HuH-7.5 (cell line): Measurements from ENCODE around the gene CYSTM1.

Source experiments
- DNase-seq: peaks from one replicate; pipeline ENCODE4 v3.0.0; 2011; ENCODE audit warnings: low spot score

The CYSTM1 gene

DNA sequence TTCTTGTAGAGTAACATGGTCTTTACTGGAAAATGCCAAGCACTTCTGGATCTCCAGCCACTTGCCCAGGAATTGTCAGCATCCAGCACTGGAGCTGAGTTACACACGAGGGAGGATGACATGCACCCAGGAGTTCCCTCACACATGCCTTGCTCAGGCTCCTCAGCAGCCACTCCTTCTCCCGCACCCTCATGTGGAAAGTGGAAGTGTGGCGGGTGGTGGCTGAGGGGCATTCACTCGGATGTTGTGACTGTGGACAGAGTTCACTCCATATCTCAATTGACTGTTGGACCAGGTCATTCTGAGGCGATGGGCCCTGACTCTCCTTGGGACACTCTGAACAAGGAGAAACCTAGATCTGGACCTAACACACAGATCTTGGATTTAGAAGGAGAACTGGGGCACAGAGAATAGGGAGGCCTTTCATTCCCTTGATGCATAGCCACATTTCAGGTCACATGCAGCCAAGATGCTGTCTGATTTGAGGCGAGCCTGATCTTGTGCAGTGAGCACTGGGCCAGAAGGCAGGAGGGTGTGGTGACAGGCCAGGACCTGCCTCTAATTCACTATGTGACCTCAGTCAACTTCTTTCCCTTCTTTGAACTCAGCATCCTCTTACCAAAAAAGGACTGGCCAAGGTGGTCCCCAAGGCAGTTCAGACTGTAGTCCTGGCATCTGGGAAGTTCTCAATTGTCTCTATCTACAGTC lies 62.1 kb downstream of the CYSTM1 start:
- DNase-seq, result no peak

DNA sequence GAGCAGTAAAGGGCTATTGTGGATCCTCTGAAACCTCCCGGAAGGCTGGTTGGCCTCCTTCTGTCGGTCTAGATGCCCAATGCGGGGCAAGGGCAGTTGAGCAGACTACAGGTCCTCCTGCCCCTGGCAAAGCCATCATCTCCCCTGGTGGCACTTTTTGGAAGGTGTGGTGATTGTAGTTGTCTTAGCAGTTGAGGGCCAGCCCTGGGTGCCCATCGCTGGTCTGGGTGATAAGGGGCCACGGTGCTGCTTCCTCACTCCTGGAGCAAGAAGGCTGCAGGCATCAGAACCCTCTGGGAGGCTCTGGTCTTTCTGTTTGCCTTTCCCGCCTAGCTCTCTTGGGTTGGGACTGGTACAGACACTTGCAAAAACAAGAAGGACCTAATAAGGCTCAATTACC lies 63.8 kb downstream of the CYSTM1 start:
- no peak for DNase-seq

DNA sequence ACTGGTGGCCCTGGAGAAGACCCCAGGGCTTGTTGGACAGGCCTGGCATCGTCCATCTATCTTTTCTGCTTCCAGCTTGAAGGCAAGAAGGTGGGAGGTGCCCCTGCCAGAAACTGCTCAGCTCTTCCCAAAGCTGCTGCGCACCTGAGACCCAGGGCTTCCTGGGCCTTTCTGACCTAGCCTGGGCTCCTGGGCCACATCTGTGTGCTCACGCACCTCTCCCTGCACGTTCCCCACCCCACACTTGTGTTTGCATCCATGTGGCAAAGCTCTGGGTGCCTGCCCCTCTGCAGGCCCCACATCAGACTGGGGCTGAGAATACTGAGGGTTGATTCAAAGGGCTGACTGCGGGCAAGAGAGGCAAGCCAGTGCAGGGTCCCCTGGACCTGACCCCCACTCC lies 64.5 kb downstream of the CYSTM1 start:
- no peak for DNase-seq

DNA sequence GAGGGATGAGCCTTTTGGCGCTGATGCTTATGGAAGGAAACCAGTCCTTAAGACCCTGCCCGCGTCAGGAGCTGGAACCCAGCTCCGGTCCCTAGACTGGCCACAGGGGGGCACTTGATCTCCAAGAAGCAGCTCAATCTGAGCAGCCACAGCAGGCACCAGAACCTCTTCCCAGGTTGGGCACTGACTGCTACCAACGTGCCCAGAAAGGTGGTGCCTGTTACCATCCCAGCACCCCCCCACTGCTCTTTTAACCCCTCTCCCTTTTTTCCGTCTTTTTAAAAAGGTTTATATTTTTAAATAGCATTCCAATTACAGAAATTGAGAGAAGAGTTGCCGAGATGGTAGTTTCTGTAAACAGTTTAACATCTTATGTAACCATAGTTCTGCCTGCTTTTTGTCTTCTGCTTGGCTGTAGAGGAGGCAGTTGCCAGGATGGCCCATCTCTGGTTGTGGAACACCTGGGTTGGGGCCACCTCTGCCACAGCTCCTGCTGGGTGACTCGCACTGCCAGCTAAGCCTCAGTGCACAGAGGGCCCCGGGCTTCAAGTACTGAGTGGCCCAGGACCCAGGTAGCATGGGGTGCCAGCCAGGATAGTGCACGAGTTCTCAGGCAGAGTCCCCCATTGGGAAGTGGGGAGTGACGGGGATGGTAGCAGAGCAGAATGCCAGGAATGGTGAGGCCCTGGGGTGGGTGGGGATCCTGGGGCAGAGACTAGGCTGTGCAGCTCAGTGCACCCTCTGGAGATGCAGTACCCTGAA lies 65.1 kb downstream of the CYSTM1 start:
- DNase-seq, result peak; percentile 37

DNA sequence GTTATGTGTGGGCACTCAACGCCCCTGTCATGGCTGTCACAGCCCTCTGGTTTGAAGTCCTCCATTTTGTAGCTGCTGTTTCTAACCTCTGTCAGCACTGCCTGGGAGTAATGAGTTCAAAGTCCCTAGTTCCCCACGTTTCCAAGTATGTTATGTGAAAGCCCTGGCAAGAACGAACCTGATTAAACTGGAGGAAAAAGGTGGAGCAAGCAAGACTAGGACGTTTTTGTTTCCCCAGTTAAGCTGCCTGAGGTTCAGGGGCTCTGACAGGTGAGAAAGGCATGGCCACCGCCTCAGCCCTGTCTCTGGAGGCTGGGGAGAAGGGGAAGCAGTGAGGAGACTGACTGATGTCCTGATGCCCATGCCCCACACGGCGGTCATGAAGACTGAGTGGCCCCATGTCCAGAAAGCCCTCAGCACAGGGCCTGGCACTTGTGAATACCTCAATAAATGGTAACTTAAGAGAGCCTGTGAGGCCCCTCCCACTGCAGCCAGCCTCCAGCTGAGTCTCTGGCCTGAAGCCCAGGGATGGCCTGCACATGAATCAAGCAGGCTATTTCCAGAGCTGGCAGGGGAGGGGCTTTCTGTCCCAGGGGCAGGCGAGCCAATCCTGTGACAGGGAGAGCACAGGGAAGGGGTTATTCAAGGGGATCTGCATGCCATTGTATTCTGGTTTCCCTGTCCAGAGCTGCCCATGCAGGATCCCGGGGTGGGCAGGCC lies 66.2 kb downstream of the CYSTM1 start:
- DNase-seq, result no peak

DNA sequence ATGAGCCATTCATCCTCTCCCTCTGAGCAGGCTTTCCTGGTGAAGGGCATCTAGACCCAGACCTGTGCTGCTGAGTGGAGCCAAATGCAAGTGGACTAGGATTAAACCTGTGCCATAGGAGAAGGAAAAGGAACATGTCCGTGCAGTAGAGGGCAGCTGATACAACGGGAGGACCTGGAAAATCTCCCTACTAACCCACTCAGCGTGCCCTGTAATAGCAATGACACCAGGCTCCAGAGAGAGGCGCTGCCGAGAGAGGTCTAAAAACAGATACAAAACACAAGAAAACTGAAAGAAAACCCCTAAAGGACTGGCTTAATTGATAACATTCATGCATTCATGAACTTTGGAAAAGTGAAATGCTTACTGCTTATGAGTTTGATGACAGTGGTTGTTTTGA lies 67.1 kb downstream of the CYSTM1 start:
- no peak for DNase-seq

DNA sequence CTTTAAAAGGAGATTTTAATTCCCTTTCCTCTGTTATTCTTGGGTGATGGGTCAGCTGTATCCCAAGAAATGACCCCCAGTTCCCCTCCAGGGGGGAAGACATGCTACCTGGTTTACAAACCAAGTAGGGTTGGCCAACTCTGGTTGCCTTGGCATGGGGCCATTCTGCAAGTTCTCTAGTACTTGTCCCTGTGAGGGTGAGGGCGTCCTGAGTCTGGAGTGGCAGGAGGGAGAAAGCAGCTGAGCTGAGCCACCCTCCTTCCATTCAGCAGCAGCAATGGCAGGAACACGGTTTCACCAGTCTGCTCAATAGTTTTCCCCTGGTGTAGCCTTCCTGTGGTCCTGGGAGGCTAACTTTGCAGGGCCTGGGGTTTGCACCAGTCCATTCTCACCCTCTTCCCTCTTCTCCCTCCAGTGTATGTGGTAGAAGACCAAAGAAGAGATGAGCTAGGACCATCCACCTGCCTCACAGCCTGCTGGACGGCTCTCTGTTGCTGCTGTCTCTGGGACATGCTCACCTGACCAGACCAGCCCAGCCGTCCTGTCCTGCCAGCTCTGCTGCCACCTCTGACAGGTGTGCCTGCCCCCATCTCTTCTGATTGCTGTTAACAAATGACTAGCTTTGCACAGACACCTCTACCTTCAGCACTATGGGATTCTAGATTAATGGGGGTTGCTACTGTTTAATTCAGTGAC lies 68.0 kb downstream of the CYSTM1 start:
- DNase-seq, result no peak

DNA sequence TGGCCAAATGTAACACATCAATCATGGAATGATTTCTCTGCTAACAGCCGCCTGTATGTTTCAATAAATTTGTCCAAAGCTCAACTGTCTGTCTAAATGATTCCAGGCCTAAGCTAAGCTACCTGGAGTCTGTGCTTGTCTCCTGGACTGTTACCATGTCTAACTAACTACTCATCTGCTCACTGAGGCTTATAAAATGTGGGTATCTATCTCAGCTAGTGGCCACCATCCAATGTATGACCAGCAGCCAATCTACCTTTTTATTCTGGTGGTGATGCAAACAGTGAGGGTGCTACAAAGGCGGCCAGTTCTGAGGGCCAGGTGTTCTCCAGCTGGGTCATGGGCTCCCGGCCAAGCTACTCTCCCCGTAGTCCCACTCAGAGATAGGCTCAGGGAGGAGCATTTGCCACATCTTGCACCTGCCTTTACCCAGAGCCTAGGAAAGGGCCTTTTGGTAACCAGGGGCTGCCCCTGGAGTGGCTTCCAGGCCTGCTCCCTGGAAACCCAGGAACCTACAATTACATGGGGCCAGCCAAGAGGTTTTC lies 68.8 kb downstream of the CYSTM1 start:
- DNase-seq, result no peak

DNA sequence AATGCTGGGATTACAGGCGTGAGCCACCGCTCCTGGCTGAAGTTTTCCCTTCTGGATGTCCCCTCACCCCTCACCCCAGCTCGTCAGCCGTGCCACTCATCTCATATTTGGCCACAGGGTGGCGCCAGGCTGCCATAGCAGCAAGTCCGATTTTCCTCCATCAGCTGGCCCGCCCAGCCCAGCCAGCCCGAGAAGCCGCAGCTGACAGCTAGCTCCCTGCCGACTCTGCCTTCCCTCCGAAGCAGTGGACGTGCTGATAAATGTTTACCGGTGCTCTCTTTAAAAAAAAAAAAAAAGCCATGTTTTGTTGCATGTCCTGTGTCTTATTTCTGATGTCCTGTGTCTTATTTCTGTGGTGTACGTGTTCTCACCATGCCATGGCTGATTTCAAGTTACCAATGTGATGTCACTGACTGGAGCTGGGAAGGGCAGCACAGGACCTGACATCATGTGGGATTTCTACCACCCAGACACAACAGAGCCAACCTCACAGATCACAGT lies 69.6 kb downstream of the CYSTM1 start:
- peak; percentile 67 for DNase-seq

DNA sequence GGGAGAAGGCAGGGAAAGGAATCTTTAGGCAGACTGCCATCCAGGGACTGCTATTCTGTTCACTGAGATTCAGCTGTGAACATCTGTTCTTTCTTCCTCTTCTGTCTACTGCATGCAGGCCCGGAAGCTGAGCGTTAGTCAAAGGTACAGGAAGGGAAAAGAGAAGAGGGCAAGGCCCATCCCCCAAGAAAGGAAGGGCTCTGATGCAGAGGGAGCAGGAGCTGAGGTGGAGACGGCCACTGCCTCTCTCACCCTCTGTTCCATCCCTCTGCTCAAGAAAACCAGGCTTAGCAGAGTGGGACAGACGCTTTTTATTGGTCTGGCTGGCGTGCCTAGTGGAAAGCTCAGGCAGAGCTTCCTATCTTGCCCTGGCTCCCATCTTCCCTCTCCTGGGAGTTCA lies 70.4 kb downstream of the CYSTM1 start:
- DNase-seq, result no peak

DNA sequence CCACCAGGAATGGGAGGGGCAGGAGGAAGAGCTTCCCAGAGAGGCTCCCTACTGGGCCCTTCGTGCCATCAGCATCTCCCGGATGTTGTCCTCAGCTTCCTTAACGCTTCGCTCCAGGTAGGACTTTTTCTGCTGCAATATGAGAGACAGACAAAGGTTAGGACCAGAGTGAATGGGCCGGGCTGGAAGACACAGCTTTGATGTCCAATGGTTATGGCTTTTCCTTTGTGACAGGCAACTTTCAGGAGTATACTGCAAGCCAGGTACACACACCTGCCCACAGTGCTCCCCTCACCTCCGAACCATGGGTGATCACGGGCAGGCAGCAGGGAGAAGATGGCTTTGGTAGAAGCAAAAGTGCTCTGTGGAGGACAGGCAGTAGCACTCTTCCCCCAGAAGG lies 70.9 kb downstream of the CYSTM1 start:
- DNase-seq, result no peak

DNA sequence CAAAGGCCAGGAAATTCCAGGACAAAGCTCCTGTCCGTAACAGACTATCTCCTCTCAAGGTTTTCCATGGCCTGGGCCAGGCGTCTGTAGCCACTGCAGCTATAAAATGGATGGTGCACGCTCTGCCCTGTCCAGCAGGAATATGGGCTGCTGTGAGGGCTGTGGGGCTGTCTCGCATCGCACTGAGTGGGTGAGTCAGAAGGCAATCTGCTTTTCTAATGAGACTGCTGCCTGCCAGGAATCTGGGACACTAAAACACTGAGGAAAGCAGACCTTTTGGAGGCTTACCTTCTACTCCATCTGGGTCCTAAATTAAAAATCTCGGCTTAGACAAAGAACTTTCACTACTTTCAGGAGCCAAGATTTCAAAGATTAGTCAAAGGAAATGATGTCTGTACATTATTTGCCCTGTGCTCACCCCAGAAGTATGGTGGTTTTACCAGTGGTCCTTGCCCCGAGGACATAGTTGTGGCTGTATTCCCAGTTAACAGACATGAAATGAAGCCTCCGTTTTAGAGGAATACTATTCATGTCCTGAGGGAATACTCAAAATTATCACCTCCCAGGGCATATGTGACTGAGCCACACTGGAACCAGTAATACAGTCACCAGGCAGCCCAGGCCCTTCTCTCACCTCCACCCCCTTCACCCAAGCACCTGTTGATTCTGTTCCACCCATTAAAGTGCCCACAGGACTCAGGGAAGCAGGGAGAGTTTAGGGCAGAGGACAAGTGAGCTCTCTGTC lies 71.6 kb downstream of the CYSTM1 start:
- DNase-seq, result no peak

DNA sequence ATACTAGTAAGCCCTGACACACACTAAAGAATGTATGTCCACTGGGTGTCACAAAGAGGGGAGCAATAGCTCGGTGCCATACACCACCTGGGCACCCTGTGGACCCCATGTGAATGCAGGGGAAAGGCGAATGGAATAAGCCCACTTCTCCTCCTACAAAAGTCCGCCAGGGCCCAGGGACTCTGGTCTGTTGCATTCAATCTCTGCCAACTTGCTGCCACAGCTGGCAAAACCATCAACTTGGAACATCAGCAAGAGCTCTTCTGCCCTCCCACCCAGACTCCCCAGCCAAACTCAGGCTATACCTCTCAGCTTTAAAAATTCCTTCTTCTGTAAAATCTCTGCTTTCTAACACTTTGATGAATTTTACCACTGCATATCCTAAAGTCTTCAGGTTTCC lies 73.4 kb downstream of the CYSTM1 start:
- DNase-seq, result no peak

DNA sequence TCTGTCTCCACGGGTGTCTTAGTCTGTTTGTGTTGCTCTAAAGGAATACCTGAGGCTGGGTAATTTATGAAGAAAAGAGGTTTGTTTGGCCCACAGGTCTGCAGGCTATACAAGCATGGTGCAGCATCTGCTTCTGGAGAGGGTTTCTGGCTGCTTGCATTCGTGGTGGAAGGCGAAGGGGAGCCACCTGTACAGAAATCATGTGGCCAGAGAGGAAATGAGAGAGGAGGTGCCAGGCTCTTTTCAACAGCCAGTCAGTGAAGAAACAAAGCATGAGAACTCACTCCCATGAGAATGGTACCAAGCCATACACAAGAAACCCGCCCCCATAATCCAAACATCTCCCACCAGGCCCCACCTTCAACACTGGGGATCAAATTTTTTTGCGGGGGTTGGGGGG lies 74.5 kb downstream of the CYSTM1 start:
- no peak for DNase-seq

DNA sequence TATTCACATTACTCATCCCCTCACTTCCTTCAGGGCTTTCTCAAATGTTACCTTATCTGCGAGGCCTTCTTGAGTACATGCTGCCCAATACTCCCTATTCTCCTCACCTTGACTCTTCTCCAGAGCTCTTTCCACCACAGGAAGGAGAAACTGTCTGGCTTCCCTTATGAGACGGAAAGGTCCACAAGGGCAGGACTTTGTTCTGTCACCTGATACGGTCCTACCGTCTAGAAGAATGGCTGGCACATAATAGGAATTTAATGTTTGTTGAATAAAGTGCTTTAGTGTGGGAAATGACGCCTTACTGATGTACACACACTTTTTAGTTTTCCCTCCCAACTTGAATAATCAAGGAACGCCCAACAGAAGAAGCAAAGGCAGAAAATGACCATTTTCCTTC lies 75.4 kb downstream of the CYSTM1 start:
- DNase-seq, result no peak

DNA sequence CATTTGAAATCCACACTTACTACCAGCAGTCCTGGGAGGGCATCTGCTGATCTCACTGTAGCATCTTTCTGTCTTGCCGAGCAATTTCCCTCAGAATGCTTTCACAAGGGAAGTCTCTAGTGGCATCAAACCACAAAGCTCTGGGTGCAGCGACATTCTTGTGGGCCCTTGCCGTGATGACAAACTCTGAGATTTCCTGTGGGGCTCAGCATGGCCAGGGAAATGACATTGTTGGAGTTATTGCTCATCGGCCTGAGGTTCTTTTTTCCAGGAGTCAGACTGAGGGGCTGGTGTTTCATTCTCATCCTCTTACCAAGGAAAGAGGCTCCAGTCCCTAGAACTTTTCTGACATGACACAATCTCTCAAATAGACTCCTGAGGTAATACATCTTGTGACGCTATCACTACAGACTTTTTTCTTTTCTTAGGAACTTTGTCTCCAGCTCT lies 76.6 kb downstream of the CYSTM1 start:
- no peak for DNase-seq

DNA sequence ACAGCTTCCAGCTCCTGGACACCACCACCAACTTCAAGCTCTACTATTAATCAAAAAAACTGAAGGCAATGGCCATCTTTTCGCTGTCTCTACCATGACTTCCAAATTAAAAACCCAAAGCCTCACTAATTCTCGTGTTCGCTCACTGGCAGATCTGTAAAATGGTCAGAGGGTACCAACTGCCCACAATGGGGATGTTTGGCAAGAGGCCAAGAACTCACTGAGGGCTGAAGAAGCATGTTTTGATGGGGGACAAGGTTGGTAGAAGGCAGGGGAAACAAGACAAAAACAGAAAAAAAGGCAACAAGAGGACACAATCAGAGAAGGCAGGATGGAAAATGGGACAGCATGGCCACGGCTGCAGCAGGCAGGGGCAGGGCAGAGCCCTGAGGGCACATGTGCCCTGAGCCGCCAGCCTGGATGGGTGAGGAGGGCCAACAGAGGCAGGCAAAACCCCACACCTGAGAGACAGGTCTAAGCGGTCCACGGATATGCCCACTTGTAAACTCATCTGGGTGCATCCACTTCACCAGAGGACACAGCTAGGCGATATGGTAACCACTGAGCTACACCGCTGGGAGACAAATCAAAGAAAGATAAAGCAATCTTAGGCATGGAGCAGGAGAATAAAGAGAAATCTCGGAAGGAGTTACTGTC lies 77.6 kb downstream of the CYSTM1 start:
- no peak for DNase-seq

DNA sequence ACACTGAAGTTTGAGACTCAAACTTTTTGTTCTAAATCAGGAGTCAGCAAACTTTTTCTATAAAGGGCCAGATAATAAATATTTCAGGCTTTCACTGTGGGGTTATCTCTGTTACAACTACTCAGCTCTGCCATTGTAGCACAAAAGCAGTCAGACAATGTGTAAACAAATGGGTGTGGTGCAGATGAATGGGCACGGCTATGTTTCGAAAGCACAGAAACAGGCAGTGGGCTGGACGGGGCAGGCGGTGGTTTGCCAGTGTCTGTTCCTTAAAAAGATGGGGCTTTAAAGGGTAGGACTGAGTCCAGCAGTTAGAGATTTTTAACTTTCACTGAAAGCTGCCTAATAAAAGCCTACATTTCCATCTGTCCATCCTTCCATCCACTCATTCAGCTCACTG lies 79.0 kb downstream of the CYSTM1 start:
- no peak for DNase-seq

DNA sequence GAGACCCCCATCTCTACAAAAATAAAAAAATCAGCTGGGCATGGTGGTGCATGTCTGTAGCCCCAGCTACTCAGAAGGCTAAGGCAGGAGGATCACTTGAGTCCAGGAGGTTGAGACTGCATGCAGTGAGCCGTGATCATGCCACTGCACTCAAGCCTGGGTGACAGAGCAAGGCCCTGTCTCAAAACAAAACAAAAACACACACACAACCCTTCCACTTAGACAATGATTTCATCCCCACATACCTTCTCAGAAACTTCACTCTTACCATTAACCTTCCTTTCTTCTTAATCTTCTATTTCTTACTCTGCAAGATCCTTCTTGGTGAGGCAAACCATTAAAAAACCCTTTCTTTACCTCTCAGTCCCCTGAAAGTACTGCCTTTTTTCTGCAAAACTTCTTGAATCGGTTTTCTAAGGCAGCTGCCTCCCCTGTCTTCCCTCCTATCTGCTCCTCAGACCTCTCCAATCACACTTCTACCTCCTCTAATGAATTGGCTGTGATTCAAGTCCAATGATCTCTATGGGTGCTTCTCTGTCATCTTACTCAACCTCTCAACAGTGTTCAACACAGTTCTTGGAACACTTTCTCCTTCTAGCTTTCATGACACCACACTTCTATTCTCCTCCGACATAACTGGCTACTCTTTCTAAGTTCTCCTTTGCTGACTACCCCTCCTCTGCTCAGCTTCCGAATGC lies 80.6 kb downstream of the CYSTM1 start:
- DNase-seq, result no peak

DNA sequence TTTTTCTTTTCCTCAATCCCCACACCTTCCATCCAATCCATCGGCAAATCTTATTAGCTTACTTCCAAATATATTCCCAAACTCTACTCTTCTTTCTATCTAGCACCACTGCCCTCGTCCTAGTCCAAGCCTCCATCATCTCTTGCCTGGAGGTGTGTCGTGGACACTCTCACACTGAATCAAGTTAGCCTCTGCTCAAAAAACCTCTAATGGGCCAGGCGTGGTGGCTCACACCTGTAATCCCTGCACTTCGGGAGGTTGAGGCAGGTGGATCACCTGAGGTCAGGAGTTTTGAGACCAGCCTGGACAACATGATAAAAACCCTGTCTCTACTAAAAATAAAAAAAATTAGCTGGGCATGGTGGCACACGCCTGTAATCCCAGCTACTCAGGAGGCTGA lies 81.7 kb downstream of the CYSTM1 start:
- DNase-seq, result no peak
